ENCODE measurements around the gene ARID3A.

Gene ARID3A

GRCh38 chr19:943551-944170 is 17.8 kb downstream of the ARID3A start:
- H3K27ac ChIP-seq: no peak overlapping the region
- no peak overlapping the region for H3K4me3 ChIP-seq (IDR thresholded peaks at IDR 0.05; ENCODE audit: insufficient read depth, low read depth, low read length)
- no peaks in the 10 kb centered on the region for H4K20me1 ChIP-seq (ENCODE audit: insufficient read depth)
- H3K4me1 ChIP-seq (ENCODE audit: low read depth, poor library complexity, severe bottlenecking): peaks cover 15% of the 10 kb centered on the region
- H3K4me2 ChIP-seq: no peak overlapping the region
- H3K79me2 ChIP-seq (ENCODE audit: insufficient read depth, low read depth): no peaks in the 10 kb centered on the region; the same call in 1 of the 2 replicates
- H2AFZ ChIP-seq (ENCODE audit: low read depth): no peak overlapping the region
- TF ChIP-seq CTCF (conservative IDR thresholded peaks at IDR 0.05; ENCODE audit: low read depth, low read length): no peak
- no peaks in the 10 kb centered on the region for H3K36me3 ChIP-seq (ENCODE audit: insufficient read depth)
- no peaks in the 10 kb centered on the region for H3K27me3 ChIP-seq (ENCODE audit: insufficient read depth, low read depth)
- H3K9ac ChIP-seq: no peak overlapping the region

GRCh38 chr19:944171-944567 is 18.3 kb downstream of the ARID3A start:
- Histone ChIP-seq H2AFZ (ENCODE audit: low read depth) (no peak overlapping the region), H3K9ac (no peak overlapping the region), H3K4me2 (no peak overlapping the region), H3K36me3 (ENCODE audit: insufficient read depth) (no peaks in the 10 kb centered on the region), H3K27ac (no peak overlapping the region), H3K4me1 (ENCODE audit: low read depth, poor library complexity, severe bottlenecking) (peaks cover 15% of the 10 kb centered on the region), H3K4me3 (IDR thresholded peaks at IDR 0.05; ENCODE audit: insufficient read depth, low read depth, low read length) (no peak overlapping the region), H3K27me3 (ENCODE audit: insufficient read depth, low read depth) (no peaks in the 10 kb centered on the region), H4K20me1 (ENCODE audit: insufficient read depth) (no peaks in the 10 kb centered on the region), H3K79me2 (ENCODE audit: insufficient read depth, low read depth) (no peaks in the 10 kb centered on the region; the same call in 1 of the 2 replicates)
- no peak for TF ChIP-seq CTCF (conservative IDR thresholded peaks at IDR 0.05; ENCODE audit: low read depth, low read length)

GRCh38 chr19:944663-945241 is 18.9 kb downstream of the ARID3A start:
- Histone ChIP-seq H3K79me2 (ENCODE audit: insufficient read depth, low read depth) (no peaks in the 10 kb centered on the region; the same call in 1 of the 2 replicates), H3K4me2 (no peak overlapping the region), H4K20me1 (ENCODE audit: insufficient read depth) (no peaks in the 10 kb centered on the region), H3K27ac (no peak overlapping the region), H3K9ac (no peak overlapping the region), H3K4me3 (IDR thresholded peaks at IDR 0.05; ENCODE audit: insufficient read depth, low read depth, low read length) (no peak overlapping the region), H2AFZ (ENCODE audit: low read depth) (no peak overlapping the region), H3K4me1 (ENCODE audit: low read depth, poor library complexity, severe bottlenecking) (peaks cover 15% of the 10 kb centered on the region), H3K27me3 (ENCODE audit: insufficient read depth, low read depth) (no peaks in the 10 kb centered on the region), H3K36me3 (ENCODE audit: insufficient read depth) (no peaks in the 10 kb centered on the region)
- TF ChIP-seq CTCF (conservative IDR thresholded peaks at IDR 0.05; ENCODE audit: low read depth, low read length): no peak

GRCh38 chr19:945401-946252 is 19.8 kb downstream of the ARID3A start:
- no peak overlapping the region for H3K9ac ChIP-seq
- no peak for TF ChIP-seq CTCF (conservative IDR thresholded peaks at IDR 0.05; ENCODE audit: low read depth, low read length)
- H4K20me1 ChIP-seq (ENCODE audit: insufficient read depth): no peaks in the 10 kb centered on the region
- H3K27ac ChIP-seq: no peak overlapping the region
- no peak overlapping the region for H2AFZ ChIP-seq (ENCODE audit: low read depth)
- H3K27me3 ChIP-seq (ENCODE audit: insufficient read depth, low read depth): no peaks in the 10 kb centered on the region
- H3K36me3 ChIP-seq (ENCODE audit: insufficient read depth): no peaks in the 10 kb centered on the region
- H3K4me1 ChIP-seq (ENCODE audit: low read depth, poor library complexity, severe bottlenecking): peaks cover 6% of the 10 kb centered on the region
- no peaks in the 10 kb centered on the region; the same call in 1 of the 2 replicates for H3K79me2 ChIP-seq (ENCODE audit: insufficient read depth, low read depth)
- H3K4me2 ChIP-seq: no peak overlapping the region
- no peak overlapping the region for H3K4me3 ChIP-seq (IDR thresholded peaks at IDR 0.05; ENCODE audit: insufficient read depth, low read depth, low read length)

All from KMS-11 (cell line).